GM18526 (cell line): ENCODE measurements around the gene GRB10.

Experiments
- POLR2A ChIP-seq: IDR thresholded peaks from 3 replicates; pipeline ENCODE4 v1.6.1; 2011; ENCODE audit not compliant: insufficient read length; ENCODE audit errors: extremely low read depth

GRB10 gene

GRCh38 chr7:50588937-50589336 lies 193.8 kb downstream of the GRB10 start:
- no peak for TF ChIP-seq POLR2A

GRCh38 chr7:50587737-50588136 lies 195.0 kb downstream of the GRB10 start:
- no peak for TF ChIP-seq POLR2A

- no peak for TF ChIP-seq POLR2A
Observed at GRCh38 chr7:50584793-50585408, 197.8 kb downstream of the GRB10 start.

DNA sequence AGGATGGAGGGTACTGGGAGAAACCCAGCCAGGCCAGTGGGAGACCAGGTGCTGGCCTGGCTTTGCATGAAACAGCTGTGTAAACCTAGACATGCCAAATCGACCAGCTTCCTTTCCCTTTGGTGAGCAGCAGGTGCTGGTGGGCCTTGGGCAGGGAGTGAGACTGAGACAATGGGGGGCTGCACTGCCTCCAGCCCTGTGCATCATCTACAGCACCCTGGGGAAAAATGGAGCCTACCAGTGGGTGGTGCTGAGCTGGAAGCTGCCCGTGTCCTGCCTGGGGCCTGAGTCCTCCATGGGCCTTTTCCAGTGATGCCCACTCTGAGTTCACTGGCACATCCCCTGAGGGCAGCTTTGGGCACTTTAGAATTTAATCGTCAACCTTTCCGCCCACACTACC lies 198.3 kb downstream of the GRB10 start:
- TF ChIP-seq POLR2A, result no peak

DNA sequence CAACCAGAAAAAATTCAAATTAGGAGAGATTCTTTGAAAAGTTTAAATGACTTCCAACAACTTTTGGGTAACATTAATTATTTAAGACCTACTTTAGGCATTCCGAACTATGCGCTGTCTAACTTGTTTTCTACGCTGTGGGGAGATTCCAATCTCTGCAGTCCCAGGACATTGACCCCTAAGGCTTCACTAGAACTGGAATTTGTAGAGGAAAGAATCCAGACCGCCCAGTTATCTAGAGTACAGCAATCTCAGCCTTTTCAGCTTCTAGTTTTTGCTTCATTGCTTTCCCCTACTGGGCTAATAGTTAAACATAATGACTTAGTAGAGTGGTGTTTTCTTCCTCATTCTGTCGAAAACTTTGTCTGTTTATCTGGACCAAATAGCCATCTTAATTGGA lies 202.6 kb downstream of the GRB10 start:
- TF ChIP-seq POLR2A, result no peak

DNA sequence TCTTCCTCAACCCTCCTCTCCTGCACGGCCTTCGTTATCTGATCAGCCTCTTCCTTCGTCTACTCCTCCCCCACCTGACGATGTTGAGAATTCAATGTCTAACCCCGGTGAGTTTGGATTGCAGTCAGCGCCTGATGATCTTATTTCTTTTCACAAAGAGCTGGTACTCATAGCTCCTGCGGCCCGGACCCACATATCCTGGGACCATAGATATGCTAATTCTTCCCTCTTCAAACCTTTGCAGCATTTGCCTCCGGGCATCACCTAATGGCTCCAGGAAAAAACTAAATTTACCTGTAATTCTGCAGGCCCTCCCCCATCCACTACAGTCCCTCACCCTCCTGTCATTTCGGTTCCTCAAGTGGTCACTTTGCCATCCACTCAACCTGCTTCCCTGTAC lies 205.1 kb downstream of the GRB10 start:
- no peak for TF ChIP-seq POLR2A

GRCh38 chr7:50567715-50568261 lies 214.9 kb downstream of the GRB10 start:
- TF ChIP-seq POLR2A, result no peak

- no peak for TF ChIP-seq POLR2A
Observed at GRCh38 chr7:50565977-50566376, 216.7 kb downstream of the GRB10 start.

DNA sequence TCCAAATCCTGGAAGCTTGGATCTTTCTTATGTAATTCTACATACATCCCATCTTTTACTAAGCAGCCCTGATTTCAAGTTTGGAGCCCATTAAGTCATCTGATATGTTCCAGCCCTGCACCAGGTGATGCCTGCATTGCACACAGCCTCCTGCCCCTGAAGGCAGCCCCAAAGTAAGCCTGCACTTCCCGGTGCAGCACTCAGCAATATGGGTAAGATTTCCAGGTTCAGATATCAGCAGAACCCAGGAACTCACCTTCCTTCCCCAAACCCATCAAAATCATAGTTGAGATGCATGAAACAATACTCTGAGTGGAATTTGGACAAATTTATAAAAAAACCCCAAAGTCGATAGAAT lies 217.2 kb downstream of the GRB10 start:
- TF ChIP-seq POLR2A, result no peak

DNA sequence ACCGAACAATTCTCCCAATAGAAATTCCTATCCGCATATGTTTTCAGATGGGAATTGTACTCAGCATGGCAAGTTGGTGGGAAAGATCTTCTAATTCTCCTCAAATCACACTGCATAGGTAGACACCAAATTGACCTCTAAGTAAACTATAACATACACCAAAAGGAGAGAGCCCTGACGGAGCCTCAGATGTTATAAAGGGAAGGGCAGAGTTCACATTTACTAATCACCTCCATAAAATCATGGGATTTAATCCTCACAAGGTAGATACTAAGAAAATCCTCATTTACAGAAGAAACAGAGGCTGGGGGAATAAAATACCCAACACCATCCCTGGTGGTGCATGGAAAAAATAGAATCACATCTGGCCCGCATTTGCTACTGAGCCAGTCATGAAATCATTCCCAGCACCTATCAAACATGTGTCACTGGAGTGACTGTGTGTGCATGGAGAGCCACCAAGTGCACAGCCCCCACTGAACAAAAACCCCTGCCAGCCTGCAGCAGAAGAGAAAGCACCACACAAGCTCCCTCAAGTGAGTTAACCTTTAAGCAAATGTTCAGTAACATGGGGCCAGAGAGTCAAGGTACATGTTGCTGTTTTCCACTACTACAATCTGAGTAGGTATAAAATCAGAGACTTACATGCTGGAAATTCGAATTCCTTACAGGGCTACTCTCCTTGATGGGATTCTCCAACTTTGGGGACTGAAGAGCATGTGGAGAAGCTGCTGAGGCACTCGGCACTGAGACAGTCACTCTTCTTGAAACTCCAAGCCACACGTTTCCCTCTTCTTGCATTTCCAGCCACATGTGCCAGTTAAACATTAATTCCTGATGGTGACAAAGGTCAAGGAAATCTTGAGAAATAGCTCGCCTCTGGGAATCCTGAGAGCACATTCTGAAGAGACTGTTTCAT lies 217.8 kb downstream of the GRB10 start, which contains the start of gene DDC:
TSS of gene DDC (minus strand) at position 766 of the 919 bp plus-strand sequence. CDS start 21,320 bp downstream, outside the sequence.
- TF ChIP-seq POLR2A, result no peak

DNA sequence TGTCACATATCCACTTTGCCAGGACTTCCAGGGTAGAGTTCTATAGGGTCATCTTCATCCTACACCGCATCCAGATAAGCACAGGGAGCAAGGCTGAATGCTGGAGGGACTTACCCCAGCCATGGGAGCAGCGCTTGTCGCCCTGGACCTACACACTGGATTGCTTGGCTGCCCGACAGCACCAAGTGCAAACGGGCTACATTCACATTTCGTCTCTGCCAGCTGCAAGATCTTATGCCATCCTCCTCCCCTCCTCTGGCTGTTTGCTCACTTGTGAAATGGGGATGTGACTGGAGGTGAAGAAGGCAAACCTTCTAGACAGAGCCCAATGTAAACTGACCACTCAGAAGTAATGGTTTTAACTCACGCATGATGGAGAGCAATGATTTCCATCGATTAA lies 218.5 kb downstream of the GRB10 start:
- TF ChIP-seq POLR2A, result no peak

- TF ChIP-seq POLR2A, result no peak
Observed at GRCh38 chr7:50562136-50562535, 220.6 kb downstream of the GRB10 start.

DNA sequence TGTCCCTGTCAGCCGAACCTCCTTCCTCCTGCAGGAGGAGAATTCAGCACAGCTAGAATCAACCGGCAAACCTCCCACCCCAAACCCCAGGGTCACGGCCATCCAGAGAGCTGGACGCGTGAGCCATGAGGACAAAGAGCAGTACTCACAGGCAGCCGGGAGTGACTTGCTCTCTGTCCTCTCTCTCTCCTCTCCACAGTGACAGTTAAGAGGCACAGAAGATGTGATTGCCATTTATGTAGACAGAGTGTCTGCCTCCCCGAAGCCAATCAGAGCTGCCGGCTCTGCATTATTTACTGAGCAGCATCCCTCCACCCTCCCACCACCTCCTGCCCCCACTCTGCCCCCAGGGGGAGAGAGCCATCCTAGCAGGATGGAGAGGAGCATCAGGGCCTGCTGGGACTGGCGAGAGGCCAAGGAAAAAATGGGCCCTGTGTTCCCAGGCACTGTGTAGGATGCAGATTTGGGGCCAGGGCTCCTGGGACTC lies 221.8 kb downstream of the GRB10 start:
- no peak for TF ChIP-seq POLR2A

DNA sequence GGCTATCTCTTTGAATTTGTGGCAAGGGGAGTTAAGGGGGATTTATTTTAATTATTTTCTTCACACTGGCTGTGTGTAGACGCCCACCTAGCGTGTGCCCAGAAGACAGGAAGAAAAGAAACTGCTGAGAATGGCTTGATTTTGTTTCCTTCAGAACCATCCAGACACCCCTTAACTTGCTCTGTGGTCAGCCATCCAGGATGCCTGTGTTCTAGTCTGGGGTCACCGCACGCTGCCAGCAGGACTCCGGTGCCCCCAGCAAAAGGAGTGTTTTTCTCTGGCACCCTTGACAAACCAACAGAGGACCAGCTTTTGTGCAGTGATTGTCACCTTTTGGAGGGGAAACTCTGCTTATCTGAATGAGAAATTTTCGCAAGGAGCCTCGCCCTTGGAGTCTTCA lies 222.8 kb downstream of the GRB10 start:
- no peak for TF ChIP-seq POLR2A

- TF ChIP-seq POLR2A, result no peak
Observed at GRCh38 chr7:50558294-50559053, 224.2 kb downstream of the GRB10 start.
